Astrocyte (in vitro differentiated cells and primary cell): ENCODE results near the gene ANKRD34A. TPM values are rescaled to one million over a fixed set of nuclear protein-coding genes. Genes with fewer than 3 reads are reported as not detected.

Experiments used
- DNase-seq: peaks from one replicate; pipeline ENCODE4 v3.0.0-alpha.2; 2010; ENCODE audit warnings: low read depth
- FAIRE-seq: peaks from 2 replicates; lab custom pipeline; 2011; peaks lifted over from hg19 to GRCh38; lab: Jason Lieb, UNC
- H2AFZ ChIP-seq: 2 replicates; pipeline ENCODE4 v1.6.0; 2012; ENCODE audit warnings: low read depth, low read length, inconsistent platforms
- H3K27ac ChIP-seq: 2 replicates; pipeline ENCODE4 v1.5.1; 2011; ENCODE audit warnings: low read depth, low read length, inconsistent platforms
- H3K27me3 ChIP-seq: 2 replicates; pipeline ENCODE4 v1.6.0; 2011; ENCODE audit warnings: low read length, inconsistent platforms; ENCODE audit not compliant: insufficient read depth
- H3K36me3 ChIP-seq: 2 replicates; pipeline ENCODE4 v1.5.1; 2011; ENCODE audit warnings: low read length, inconsistent platforms; ENCODE audit not compliant: insufficient read depth
- H3K4me1 ChIP-seq: 2 replicates; pipeline ENCODE4 v1.5.1; 2011; ENCODE audit warnings: low read length, inconsistent platforms; ENCODE audit not compliant: insufficient read depth
- H3K4me2 ChIP-seq: 2 replicates; pipeline ENCODE4 v1.6.0; 2012; ENCODE audit warnings: low read length, inconsistent platforms
- H3K4me3 ChIP-seq: 2 replicates; pipeline ENCODE4 v1.5.1; 2011; ENCODE audit warnings: low read depth, mild to moderate bottlenecking, low read length, inconsistent platforms; ENCODE audit not compliant: insufficient read depth
- H3K79me2 ChIP-seq: 2 replicates; pipeline ENCODE4 v1.6.0; 2012; ENCODE audit warnings: mild to moderate bottlenecking, low read length, inconsistent platforms; ENCODE audit not compliant: insufficient read depth
- H3K9ac ChIP-seq: 2 replicates; pipeline ENCODE4 v1.6.0; 2012; ENCODE audit warnings: mild to moderate bottlenecking, low read length, inconsistent platforms
- H3K9me3 ChIP-seq: 2 replicates; pipeline ENCODE4 v1.5.1; 2012; ENCODE audit warnings: low read depth, mild to moderate bottlenecking, low read length, inconsistent platforms; ENCODE audit not compliant: insufficient read depth
- H4K20me1 ChIP-seq: 2 replicates; pipeline ENCODE4 v1.6.0; 2012; ENCODE audit warnings: low read length, inconsistent platforms; ENCODE audit not compliant: insufficient read depth
- H3K27ac Mint-ChIP-seq: one replicate; pipeline ENCODE4 v1.8.0; 2021; ENCODE audit warnings: mild to moderate bottlenecking, mixed read lengths; ENCODE audit not compliant: unreplicated experiment
- H3K27me3 Mint-ChIP-seq: one replicate; pipeline ENCODE4 v1.8.0; 2021; ENCODE audit warnings: low read depth, mixed read lengths; ENCODE audit not compliant: unreplicated experiment
- H3K36me3 Mint-ChIP-seq: one replicate; pipeline ENCODE4 v1.8.0; 2021; ENCODE audit warnings: low read depth, mixed read lengths; ENCODE audit not compliant: unreplicated experiment
- H3K4me1 Mint-ChIP-seq: one replicate; pipeline ENCODE4 v1.8.0; 2021; ENCODE audit warnings: low read depth, mixed read lengths; ENCODE audit not compliant: unreplicated experiment
- H3K4me3 Mint-ChIP-seq: one replicate; pipeline ENCODE4 v1.8.0; 2021; ENCODE audit warnings: mild to moderate bottlenecking, moderate library complexity, mixed read lengths; ENCODE audit not compliant: unreplicated experiment
- H3K9me3 Mint-ChIP-seq: one replicate; pipeline ENCODE4 v1.8.0; 2021; ENCODE audit warnings: mild to moderate bottlenecking, mixed read lengths; ENCODE audit not compliant: unreplicated experiment
- EZH2 ChIP-seq: IDR thresholded peaks from 2 replicates; pipeline ENCODE4 v1.6.1; 2012; ENCODE audit warnings: mild to moderate bottlenecking, low read length, inconsistent platforms; ENCODE audit not compliant: insufficient read depth
- total RNA-seq: library from RNA; stranded (reverse); gene quantifications from 2 replicates; pipeline ENCODE4 v1.2.1, GENCODE V29; 2021
- TF ChIP-seq, protein P1 (sequence below): IDR thresholded peaks from 2 replicates; pipeline ENCODE4 v1.5.1; 2011; ENCODE audit warnings: low read depth, mild to moderate bottlenecking, inconsistent platforms, low read length, moderate library complexity; ENCODE audit not compliant: insufficient read depth

ANKRD34A gene
- total RNA-seq, 1 donor from 2014 or later, result 5.8 TPM

DNA sequence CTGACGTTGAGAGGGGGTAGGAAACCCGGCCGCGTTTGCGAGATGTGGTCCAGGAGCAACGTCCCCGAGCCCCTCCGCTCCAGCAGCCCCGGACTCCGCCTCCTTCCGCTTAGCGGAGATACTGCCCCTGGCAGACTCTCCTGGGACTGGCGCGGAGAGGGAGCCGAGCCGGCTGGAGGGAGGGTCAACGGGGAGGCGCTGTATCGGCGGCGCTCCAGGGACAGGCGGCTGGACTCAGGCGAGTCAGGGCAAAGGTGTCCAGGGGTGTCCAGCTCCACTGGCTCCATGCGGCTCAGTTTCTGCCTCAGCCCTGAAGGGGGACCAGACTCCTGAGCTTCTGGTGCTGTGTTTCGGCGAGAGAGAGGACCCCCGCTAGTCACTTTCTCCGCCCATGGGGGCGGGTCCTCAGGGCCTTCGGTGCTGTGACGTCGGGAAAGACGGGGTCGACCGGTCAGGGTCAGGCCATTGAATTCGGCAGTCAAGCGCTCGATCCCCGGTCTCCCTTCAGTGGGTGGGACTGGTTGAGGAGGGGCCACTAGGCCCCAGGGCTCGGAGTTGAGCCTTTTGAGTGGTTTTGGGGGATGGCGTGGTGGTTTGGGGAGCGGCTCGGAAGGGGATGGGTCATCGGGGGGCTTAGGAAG, 3.8 kb downstream of the ANKRD34A start:
- Mint-ChIP-seq H3K36me3 (no peaks in the 10 kb centered on the region), H3K27me3 (no peaks in the 10 kb centered on the region), H3K4me3 (peak overlapping the region; percentile 92), H3K27ac (peak overlapping the region; percentile 88), H3K4me1 (peaks cover 39% of the 10 kb centered on the region), H3K9me3 (no peaks in the 10 kb centered on the region)
- Histone ChIP-seq H3K9ac (peak overlapping the region; percentile 73), H4K20me1 (peaks cover 4% of the 10 kb centered on the region), H3K4me1 (peaks cover 45% of the 10 kb centered on the region), H3K4me2 (peak overlapping the region; percentile 93), H3K36me3 (no peaks in the 10 kb centered on the region), H2AFZ (peak overlapping the region; percentile 96), H3K4me3 (peak overlapping the region; percentile 71), H3K79me2 (peaks cover 24% of the 10 kb centered on the region), H3K27me3 (no peaks in the 10 kb centered on the region), H3K9me3 (no peaks in the 10 kb centered on the region), H3K27ac (peak overlapping the region; percentile 12)
- FAIRE-seq, result no peak
- TF ChIP-seq, protein P1, sequence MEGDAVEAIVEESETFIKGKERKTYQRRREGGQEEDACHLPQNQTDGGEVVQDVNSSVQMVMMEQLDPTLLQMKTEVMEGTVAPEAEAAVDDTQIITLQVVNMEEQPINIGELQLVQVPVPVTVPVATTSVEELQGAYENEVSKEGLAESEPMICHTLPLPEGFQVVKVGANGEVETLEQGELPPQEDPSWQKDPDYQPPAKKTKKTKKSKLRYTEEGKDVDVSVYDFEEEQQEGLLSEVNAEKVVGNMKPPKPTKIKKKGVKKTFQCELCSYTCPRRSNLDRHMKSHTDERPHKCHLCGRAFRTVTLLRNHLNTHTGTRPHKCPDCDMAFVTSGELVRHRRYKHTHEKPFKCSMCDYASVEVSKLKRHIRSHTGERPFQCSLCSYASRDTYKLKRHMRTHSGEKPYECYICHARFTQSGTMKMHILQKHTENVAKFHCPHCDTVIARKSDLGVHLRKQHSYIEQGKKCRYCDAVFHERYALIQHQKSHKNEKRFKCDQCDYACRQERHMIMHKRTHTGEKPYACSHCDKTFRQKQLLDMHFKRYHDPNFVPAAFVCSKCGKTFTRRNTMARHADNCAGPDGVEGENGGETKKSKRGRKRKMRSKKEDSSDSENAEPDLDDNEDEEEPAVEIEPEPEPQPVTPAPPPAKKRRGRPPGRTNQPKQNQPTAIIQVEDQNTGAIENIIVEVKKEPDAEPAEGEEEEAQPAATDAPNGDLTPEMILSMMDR, result no peak
- TF ChIP-seq EZH2, result no peak
- DNase-seq, result peak; percentile 39

DNA sequence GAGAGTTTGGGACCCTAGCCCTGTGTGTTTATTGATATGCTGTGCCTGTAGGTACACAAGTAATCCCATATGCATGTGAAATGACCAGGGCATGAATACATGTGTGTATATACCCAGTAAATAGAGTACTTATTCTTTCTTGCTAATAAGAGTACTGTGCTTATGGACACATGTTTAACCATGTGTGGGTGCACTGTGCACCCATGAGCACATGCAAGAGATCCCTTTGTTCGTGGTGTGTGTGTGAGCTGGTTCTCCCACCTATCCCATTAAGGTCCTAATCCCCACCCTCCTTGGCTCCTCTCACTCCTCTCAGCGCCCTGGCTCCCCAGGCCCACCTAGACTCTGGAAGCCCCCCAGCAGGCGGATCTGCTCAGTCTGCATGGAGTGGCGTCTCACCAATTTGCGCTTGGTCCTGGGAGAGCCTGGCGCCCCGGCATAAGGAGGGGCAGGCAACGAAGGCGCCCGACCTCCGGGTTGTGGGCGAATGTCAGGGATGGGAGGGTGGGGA, 4.4 kb downstream of the ANKRD34A start:
- no peaks in the 10 kb centered on the region for H3K36me3 Mint-ChIP-seq
- H3K9me3 Mint-ChIP-seq, result no peaks in the 10 kb centered on the region
- H3K27ac ChIP-seq, result no peak overlapping the region
- H3K4me2 ChIP-seq, result peak overlapping the region; percentile 93
- H3K27me3 ChIP-seq, result no peaks in the 10 kb centered on the region
- no peaks in the 10 kb centered on the region for H3K9me3 ChIP-seq
- peak overlapping the region; percentile 73 for H3K9ac ChIP-seq
- peaks cover 48% of the 10 kb centered on the region for H3K4me1 ChIP-seq
- H2AFZ ChIP-seq, result peak overlapping the region; percentile 96
- peaks cover under 1% of the 10 kb centered on the region for H3K36me3 ChIP-seq
- FAIRE-seq, result no peak
- no peak for DNase-seq
- H3K4me3 ChIP-seq, result peak overlapping the region; percentile 71
- H3K27ac Mint-ChIP-seq, result no peak overlapping the region
- peaks cover 27% of the 10 kb centered on the region for H3K79me2 ChIP-seq
- H3K4me1 Mint-ChIP-seq, result peaks cover 42% of the 10 kb centered on the region
- H3K27me3 Mint-ChIP-seq, result no peaks in the 10 kb centered on the region
- TF ChIP-seq, protein P1, result no peak
- TF ChIP-seq EZH2, result no peak
- peak overlapping the region; percentile 92 for H3K4me3 Mint-ChIP-seq
- peaks cover 9% of the 10 kb centered on the region for H4K20me1 ChIP-seq

DNA sequence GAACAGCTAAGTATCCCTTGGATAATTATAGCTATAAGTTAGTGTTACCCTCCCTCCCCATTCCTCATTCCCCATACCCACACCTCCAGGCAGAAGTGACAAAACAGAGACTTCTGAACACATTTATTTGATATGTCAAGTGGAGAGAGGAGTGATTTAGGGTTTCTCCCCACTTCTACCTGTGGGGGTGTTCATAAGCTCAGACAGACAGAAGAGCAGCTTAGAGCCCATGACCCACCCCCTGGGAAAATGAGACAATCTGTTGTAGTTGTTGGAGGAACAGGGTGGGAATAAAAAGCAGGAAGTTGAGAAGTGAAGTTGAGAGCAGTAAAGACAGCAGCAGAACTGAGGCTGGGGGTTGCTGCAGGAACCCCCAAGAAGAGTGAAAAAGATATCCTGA, 5.0 kb downstream of the ANKRD34A start:
- no peak overlapping the region for H3K27ac Mint-ChIP-seq
- Histone ChIP-seq H3K9me3 (no peaks in the 10 kb centered on the region), H3K4me1 (peaks cover 47% of the 10 kb centered on the region), H3K36me3 (peaks cover 5% of the 10 kb centered on the region), H3K4me3 (no peak overlapping the region), H4K20me1 (peaks cover 15% of the 10 kb centered on the region), H3K27ac (no peak overlapping the region), H3K27me3 (no peaks in the 10 kb centered on the region), H3K4me2 (no peak overlapping the region), H2AFZ (no peak overlapping the region), H3K79me2 (peaks cover 31% of the 10 kb centered on the region), H3K9ac (no peak overlapping the region)
- TF ChIP-seq, protein P1, result no peak
- TF ChIP-seq EZH2, result no peak
- no peak for FAIRE-seq
- H3K9me3 Mint-ChIP-seq, result no peaks in the 10 kb centered on the region
- peaks cover 41% of the 10 kb centered on the region for H3K4me1 Mint-ChIP-seq
- H3K36me3 Mint-ChIP-seq, result no peaks in the 10 kb centered on the region
- no peak for DNase-seq
- H3K4me3 Mint-ChIP-seq, result peak overlapping the region; percentile 92
- no peaks in the 10 kb centered on the region for H3K27me3 Mint-ChIP-seq
